Upper lobe of left lung (tissue), 4 donors: ENCODE results near the gene SPAG16.

Experiments
- EP300 ChIP-seq, 4 donors: sonication (generic); formaldehyde crosslinking; IDR thresholded peaks; one replicate each; pipeline ENCODE4 v1.5.1; 2017; ENCODE audit warnings: antibody characterized with exemption in 4 of 4, control low read depth in 2 of 4
- POLR2A ChIP-seq, 4 donors: fragments of 450-650 bp; IDR thresholded peaks; one replicate each; pipeline ENCODE4 v1.5.1; 2016 to 2017; ENCODE audit warnings: antibody characterized with exemption in 4 of 4, mild to moderate bottlenecking in 2 of 4
- POLR2AphosphoS5 ChIP-seq, 2 donors: sonication (generic); formaldehyde crosslinking; IDR thresholded peaks; one replicate each; pipeline ENCODE4 v1.5.1; 2017; ENCODE audit warnings: antibody characterized with exemption in 2 of 2
- TF ChIP-seq, protein P1 (sequence below), 6 experiments: fragments of 450-650 bp in 4 of 6; fragments of 200-600 bp in 2 of 6; sonication (generic) in 2 of 6; IDR thresholded peaks; one replicate each; pipeline ENCODE4 v1.5.1; 2016 to 2019; ENCODE audit warnings: antibody characterized with exemption in 6 of 6

DNA sequence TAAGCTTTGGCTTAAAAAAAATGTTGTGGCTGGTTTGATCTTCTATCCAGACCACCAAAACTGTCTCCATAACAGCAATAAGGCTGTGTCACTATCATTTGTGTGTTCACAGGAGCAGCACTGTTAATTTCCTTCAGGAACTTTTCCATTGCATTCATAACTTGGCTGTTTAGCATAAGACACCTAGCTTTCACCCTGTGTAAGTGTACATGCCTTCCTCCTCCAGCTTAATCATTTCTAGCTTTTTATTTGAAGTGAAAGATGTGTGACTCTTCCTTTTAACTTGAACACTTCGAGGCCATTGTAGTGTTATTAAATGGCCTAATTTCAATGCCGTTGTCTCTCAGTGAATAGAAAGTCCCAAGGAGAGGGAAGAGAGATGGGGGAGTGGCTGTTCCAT, 773.7 kb downstream of the SPAG16 start:
- TF ChIP-seq, protein P1, sequence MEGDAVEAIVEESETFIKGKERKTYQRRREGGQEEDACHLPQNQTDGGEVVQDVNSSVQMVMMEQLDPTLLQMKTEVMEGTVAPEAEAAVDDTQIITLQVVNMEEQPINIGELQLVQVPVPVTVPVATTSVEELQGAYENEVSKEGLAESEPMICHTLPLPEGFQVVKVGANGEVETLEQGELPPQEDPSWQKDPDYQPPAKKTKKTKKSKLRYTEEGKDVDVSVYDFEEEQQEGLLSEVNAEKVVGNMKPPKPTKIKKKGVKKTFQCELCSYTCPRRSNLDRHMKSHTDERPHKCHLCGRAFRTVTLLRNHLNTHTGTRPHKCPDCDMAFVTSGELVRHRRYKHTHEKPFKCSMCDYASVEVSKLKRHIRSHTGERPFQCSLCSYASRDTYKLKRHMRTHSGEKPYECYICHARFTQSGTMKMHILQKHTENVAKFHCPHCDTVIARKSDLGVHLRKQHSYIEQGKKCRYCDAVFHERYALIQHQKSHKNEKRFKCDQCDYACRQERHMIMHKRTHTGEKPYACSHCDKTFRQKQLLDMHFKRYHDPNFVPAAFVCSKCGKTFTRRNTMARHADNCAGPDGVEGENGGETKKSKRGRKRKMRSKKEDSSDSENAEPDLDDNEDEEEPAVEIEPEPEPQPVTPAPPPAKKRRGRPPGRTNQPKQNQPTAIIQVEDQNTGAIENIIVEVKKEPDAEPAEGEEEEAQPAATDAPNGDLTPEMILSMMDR (IDR thresholded peaks at IDR 0.05) = no peak
- TF ChIP-seq POLR2AphosphoS5 (IDR thresholded peaks at IDR 0.05) (no peak), EP300 (IDR thresholded peaks at IDR 0.05) (no peak), POLR2A (IDR thresholded peaks at IDR 0.05) (no peak)
